Activated CD4-positive, alpha-beta T cell treated with anti-CD3 and anti-CD28 coated beads, Interleukin-2, amount 50 U/mL, for 1 hour (primary cell): ENCODE data around the gene RPL3.
"Not testable (repeated sequence)": the region's sequence is repeated elsewhere in the genome, so short reads cannot be mapped to it uniquely, and the experiment has no call there.

ENCODE experiments used
- DNase-seq: peaks from one replicate; pipeline ENCODE4 v3.0.0-alpha.2; 2020

Gene RPL3

DNA sequence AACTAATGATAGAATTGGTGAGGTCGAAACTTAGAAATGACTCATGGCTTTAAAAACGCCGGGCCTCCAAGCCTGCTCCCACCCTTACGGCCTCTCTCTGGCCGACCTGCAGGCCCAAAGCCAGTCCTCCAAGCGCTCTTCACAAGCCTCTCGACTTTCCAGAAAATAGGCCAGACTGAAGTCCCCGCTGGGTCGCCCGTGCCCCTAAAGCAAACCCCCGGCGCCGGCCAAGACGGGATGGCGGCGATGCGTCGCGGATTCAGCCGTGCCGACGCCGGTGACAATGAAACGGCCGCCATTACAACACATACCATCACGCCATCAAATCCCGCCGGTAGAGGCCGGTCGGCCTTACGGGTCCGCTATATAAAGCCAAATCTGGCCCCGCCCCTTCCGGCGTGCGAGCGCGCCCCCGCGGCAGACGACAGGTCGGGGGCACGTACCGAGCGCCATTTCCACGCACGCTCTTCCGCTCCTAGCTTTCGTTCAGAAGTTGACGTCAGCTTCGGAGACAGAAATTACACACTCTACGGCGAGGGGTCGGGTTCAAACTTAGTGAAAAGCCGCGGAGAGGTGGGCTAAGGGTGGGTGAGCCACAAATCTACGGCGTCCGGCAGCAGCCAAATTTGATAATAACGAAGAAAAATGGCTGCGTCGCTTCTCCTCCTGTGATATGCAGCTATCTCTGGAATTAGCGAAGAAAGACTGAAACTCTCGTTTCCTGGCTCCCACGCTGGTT lies at the start of gene RPL3:
TSS of gene RPL3 (minus strand) at position 340 of the 739 bp plus-strand sequence. CDS start at position 314, 26 bp downstream.
- peak; percentile 98 for DNase-seq

DNA sequence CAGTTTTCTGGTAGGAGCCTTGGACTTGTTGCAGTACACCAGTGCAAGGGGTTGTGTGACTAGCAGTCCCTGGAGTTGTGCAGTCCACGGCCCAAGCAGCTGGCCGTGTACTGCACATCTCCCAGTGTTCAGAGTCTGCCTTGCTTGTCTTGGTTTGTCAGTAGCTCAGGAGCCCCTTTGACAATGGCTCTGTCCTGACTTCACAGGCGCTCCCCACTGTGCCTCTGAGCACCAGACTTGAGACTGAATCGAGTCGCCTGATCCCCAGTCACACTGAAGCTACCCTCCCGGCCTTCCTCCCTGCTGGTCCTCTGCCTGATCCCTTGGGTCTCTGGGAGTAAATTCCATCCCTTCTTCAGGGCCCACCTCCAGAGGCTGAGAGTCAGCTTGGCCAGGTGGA lies 49.8 kb upstream of the RPL3 start:
- no peak for DNase-seq

DNA sequence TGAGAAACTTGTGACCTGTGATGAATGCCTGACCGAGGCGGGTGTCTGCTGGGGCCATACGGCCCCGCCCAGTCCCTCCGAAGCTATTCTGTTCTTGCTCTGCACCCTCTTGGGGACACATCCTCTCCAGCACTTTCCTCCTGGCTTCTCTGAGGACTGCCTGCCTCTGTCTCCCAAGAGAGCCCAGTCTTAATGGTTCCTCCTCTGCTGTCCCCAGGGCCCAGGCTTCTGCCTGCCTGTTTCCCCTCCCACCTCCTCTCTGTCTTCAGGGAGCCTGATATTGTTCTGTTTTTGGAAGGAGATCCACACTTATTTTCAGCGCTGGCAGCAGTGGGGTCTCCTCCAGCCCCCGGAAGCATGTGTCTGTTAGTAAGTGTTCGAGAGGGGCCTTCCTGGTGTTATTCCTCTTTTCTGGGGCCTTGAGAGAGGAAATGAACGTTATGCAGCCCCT lies 49.1 kb upstream of the RPL3 start:
- no peak for DNase-seq

DNA sequence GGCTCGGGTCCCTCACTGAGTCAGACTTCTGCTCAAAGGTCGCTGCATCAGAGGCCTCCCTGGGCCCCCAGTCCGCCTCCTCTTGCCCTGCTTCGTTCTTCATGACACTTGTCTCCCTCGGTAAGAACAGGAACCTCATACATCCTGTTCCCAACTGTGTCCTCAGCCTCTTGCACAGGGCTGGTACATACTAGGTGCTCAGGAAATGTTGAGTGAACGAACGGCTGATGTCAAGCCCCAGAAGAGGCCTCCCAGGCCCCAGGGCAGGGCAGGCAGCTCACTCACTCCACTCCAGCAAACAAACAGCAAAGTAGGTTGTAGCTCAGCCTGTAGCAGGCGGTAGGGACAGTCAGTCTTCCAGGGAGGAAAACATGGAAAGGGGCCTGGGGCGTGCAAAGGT lies 47.6 kb upstream of the RPL3 start:
- no peak for DNase-seq

DNA sequence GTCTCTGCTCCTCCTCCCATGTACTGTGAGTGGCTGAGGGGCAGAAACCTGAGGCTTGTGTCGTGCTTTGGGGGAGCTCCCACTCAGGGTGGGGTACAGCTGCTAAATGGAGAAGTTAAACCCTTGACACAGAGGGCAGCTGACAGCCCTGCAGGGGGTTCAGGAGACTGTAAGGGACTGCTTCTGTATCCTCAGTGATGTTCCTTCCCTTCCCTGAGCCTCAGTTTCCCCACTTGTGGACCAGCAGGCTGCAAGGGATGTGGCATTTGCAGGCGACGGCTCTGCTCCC lies 46.0 kb upstream of the RPL3 start:
- no peak for DNase-seq

DNA sequence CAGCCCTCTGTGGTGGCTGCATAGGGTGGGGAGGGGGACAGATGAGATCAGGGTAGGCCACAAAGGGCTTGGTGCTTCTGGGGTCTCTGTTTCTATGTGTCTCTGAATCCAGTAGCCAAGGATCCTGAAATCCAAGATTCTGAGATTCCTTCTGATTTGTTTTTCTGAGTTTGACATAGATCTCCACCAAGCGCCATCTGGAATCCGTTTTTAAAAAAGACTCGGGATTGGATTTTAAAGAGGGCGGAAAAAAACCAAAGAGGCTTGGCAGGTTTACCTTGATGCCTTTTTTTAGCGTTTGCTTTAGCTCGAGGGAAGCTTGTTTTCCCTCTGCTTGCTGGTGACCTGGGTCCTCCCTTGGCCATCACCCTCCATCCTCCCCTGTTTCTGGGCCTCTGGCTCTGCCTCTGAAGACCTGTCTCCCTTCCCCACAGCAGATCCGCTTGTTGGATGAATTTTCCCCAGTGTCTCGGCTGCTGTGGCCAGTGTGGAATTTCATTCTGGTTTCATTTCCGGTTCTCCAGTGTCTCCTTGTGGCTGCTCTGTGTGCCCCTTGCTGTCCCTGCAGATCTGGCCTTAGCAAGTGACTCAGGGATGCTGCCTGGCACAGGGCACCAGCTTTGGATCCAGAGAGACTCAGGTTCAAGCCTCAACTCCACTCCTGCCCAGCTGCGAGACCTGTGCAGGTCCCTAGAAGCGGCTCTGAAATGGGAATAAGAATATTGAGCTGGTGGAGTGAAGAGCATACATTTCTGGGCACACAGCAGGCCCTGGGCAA lies 45.5 kb upstream of the RPL3 start:
- DNase-seq, result no peak

DNA sequence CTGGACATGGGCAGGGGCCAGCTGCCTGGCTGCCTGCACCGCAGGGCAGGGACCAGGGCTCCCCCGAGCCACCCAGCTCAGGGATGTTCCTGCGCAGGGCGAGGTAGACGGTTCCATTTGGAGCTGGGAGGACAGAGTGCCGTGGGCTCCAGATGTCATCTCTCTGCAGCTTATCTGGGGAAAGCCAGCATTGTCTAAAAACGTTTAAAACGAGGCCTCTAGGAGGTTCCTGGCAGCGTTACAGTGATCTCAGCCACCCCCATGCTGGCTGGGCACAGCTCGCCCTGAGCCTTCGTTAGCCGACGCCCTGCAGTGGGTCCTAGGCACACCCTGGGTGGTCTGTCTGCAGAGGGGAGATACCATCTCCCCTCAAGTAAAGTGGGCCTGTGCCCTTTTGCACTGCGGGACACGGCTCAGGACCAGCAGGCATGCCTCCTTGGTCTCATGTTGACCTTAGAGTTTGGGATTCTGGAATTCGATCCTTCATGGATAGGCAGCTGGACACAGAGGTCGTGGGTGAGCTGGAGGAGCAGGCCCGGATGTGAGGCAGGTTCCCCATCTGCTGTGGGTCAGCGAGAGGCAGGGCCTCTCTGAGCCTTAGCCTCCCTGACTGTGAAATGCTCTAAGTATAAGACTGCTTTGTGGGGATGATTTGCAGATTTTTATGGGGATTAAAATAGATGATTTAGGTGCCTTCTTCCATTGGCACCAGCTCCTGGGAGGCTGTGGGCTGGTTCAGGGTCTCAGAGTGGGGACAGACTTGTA lies 44.5 kb upstream of the RPL3 start:
- no peak for DNase-seq

DNA sequence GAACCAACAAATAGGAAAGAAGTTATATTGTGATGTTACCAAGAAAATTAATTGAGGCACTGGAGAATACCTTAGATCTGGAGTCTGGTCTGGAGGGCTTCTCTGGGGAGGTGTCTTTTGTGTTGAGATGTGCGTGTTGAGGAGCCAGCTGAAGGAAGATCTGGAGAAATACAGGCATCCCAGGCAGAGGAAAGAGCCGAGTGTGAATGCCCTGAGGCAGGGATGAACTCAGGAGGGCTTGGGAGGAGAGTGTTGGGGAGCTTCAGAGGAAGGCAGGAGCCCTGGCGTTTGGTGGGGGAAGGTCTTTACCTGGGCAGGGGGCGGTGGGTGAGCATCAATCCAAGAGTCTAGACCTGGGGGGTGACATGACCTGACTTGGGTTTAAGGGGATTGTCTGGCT lies 43.5 kb upstream of the RPL3 start:
- DNase-seq, result no peak

DNA sequence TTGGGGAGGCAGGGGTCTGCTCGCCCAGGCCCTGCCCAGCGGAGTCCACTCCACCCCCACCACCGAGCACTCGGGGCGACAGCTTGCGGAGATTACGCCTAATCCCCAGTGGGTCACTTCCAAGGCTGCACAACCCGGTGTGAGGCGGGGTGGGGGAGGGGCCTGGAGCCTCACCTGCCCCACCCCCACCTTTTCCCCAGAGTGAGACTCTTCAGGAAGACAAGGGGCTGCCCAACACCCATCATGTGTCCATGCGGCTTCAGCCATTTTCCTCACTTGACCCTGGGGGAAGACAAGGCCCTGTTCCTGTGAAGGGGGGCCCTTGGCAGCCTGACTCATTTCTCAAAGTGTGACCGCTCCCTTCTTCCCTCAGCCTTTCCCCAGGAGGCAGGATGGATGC lies 42.8 kb upstream of the RPL3 start:
- no peak for DNase-seq

DNA sequence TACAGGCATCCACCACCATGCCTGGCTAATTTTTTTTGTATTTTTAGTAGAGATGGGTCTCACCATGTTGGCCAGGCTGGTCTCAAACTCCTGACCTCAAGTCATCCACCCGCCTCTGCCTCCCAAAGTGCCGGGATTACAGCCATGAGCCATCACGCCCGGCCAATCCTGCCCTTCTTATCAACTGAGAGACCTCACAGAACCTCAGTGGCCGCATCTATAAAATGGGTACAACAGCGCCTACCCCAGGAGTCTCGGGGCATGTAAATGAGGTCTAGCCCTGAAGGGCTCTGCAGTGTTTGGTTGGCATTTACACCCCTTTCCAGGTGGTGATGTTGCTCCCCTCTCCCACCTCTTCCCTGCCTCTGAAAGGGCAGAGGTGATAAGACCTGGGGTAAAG lies 42.1 kb upstream of the RPL3 start:
- no peak for DNase-seq

DNA sequence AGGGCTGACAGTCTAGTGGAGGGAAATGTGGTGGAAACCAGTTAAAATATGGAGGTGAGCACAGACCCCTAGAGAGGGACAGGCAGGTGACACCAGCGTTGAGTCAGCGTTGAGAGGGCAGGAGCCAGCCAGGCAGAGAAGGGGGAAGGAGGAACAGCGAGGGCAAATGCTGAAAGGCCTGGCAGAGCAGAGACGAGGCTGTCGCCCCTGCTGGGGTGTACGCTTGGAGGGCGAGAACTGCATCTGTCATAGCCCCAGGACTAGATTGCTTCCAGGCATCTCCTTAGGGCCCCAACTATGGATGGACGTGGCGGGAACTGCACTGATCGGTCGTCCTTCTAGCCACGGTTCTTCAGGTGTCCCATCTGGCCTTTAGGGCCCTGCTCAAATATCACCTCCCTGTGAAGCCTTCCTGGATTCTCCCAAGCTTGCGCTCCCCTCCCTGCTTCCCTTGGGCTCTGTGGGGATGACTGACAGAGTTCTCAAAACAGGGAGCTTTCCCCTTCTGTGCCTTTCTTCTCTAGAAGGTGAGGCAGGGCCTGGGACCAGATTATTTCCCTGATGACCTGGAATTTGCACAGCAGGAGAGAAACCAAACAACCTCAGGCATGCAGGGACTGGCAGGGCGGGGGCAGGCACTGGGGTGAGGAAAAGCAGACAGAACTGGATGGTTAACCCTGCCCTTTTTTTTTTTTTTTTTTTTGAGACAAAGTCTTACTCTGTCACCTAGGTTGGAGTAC lies 41.4 kb upstream of the RPL3 start:
- no peak for DNase-seq

DNA sequence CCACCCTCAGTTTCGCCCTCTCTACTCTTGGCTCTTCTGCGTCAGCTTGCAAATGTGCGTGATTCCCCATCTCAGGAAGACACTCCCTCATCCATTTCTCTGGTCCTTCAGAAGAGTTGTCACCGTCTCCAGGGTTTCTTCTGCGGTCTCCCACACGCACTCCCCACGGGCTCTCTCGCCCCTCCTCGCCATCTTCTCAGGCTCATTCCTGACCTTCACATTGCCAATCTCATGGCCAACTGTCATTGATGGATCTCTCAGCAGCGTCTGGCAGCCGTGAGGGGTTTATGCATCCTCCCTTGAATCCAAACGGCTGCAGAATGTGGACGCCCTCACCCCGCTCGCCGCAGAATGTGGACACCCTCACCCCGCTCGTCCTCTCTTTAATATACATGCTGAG lies 40.8 kb upstream of the RPL3 start:
- DNase-seq, result no peak

DNA sequence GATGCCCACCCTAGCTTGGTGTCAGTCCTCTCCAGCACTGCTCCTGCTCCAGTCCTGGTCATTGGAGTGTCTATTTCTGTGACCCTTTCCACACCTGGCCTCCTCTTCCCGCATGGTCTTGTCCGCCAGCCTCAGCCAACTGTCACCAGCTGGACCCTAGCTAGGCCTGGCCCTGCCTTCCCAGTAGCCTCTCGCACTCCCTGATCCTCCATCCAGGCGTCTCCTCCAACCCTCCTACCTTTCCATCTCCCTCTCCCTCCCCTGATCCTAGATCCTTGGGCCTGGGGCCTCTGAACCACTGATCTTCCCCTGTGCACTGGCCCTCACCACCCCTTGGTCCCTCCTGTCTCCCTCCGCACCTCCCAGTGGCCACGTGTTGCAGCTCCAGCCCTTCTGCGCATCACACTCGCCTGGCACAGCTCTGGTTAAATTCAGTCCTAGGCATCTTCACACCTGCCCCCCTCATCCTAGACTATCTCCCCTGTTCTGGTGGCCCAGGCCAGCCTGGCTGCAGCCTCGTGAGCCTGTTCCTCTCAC lies 40.3 kb upstream of the RPL3 start:
- DNase-seq, result no peak

DNA sequence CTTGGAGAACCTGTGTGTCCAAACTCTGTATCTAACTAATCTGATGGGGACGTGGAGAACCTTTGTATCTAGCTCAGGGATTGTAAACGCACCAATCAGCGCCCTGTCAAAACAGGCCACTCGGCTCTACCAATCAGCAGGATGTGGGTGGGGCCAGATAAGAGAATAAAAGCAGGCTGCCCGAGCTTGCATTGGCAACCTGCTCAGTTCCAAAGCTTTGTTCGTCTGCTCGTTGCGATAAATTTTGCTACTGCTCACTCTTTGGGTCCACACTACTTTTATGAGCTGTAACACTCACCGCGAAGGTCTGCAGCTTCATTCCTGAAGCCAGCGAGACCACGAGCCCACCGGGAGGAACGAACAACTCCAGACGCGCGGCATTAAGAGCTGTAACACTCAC lies 38.8 kb upstream of the RPL3 start:
- DNase-seq, result not testable (repeated sequence)

DNA sequence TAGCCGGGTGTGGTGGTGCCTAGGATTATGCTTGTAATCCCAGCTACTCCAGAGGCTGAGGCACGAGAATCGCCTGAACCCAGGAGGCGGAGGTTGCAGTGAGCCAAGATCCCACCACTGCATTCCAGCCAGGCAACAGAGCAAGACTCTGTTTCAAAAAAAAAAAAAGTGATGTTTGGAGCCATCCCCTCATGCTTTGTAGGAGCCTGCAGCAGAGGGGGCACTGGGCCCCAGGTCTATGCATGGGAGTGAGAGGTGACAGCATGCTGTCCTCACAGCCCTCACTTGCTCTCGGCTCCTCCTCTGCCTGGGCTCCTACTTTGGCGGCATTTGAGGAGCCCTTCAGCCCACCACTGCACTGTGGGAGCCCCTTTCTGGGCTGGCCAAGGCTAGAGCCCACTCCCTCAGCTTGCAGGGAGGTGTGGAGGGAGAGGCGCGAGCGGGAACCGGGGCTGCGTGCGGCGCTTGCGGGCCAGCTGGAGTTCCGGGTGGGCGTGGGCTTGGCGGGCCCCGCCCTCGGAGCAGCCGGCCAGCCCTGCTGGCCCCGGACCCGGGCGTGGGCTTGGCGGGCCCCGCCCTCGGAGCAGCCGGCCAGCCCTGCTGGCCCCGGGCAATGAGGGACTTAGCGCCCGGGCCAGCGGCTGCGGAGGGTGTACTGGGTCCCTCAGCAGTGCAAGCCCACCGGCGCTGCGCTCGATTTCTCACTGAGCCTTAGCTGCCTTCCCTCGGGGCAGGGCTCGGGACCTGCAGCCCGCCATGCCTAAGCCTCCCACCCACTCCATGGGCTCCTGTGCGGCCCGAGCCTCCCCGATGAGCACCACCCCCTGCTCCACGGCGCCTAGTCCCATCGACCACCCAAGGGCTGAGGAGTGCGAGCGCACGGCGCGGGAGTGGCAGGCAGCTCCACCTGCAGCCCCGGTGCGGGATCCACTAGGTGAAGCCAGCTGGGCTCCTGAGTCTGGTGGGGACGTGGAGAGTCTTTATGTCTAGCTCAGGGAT lies 38.0 kb upstream of the RPL3 start:
- not testable (repeated sequence) for DNase-seq

DNA sequence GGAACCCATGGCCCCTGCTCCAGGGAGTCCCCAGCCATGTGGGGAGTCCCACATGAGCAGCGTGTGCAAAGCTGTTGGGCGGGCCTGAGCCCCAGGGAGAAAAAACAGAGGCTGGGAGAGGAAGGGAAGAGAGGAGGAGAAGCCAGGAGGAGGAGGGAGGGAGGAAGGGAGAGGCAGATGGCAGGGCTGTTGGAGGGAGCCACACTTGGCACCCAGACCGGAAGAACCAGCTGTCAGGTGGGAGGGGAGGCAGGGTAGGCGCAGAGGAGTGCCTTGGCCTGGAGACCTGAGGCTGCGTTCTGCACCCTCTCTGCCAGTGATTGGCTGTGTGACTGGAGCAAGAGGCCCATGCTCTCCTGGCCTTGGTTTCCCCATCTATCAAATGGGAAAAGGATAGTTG lies 37.0 kb upstream of the RPL3 start:
- DNase-seq, result no peak

DNA sequence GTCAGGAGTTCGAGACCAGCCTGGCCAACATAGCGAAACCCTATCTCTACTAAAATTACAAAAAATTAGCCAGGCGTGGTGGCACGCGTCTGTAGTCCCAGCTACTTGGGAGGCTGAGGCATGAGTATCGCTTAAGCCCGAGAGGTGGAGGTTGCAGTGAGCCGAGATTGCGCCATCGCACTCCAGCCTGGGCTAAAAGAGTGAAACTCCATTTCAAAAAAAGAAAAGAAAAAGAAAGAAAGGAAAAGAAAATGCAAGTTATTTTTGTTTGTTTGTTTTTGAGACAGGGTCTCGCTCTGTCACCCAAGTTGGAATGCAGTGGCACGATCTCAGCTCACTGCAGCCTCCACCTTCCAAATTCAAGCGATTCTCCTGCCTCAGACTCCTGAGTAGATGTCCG lies 36.4 kb upstream of the RPL3 start:
- not testable (repeated sequence) for DNase-seq

DNA sequence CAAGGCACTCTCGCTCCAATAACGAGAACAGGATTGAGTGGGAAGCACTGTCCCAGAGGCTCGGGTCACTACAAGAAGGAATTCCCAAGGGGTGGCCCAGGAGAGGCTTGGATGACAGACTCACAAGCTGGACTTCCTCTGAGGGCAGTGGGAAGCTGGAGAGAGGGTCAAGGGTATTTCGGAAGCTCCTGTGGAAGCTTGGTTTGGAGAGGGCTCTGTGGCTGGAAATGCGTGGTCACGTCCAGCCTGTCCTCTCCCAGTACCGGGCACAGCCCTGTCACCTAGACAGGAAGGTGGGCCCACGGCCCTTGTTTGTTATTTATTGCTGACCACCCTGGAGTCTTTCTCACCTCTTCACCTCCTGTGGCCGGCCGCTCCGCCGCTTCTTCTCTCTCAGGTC lies 35.7 kb upstream of the RPL3 start:
- no peak for DNase-seq

DNA sequence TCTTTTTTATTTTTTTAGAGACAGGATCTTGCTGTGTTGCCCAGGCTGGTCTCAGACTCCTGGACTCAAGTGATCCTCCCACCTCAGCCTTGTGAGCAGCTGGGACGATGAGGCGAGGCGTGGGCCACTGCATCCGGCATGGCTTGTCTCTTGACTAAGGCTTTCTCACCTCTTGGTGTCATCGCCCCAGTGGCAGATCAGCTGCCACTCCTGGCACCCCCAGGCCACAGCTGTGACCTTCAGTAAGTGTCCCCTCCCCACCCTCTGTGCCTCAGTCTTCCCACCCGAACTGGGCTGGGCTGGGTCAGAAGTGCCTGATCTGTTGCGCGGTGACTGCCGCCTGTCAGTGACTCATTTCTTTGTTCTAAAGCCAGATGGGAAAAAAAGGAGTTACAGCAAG lies 33.9 kb upstream of the RPL3 start:
- no peak for DNase-seq

DNA sequence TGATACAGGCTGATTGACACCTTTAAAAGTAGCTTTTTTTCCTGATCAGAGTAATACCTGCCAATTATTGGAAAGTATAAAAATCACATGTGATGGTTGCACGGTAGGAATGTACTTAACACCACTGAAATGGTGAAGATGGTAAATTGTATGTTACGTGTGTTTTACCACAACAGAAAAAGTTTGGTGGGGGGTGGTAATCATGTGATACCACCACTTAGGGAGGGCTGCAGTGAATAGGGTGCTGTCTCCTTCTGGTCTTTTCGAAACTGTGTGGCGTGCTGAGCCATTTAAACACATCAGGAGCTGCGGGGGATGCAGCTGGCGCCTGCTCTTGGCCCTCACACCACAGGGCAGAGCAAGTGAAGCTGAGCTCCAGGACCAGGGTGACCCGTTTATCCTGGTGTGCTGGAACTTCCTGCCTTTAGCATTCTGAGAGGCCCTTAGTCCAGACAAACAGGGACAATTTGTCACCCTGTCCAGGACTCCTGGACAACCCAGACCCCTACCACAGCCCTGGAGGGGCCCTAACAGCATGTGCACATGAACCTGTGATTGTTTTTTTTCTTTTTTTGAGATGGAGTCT lies 33.0 kb upstream of the RPL3 start:
- no peak for DNase-seq

DNA sequence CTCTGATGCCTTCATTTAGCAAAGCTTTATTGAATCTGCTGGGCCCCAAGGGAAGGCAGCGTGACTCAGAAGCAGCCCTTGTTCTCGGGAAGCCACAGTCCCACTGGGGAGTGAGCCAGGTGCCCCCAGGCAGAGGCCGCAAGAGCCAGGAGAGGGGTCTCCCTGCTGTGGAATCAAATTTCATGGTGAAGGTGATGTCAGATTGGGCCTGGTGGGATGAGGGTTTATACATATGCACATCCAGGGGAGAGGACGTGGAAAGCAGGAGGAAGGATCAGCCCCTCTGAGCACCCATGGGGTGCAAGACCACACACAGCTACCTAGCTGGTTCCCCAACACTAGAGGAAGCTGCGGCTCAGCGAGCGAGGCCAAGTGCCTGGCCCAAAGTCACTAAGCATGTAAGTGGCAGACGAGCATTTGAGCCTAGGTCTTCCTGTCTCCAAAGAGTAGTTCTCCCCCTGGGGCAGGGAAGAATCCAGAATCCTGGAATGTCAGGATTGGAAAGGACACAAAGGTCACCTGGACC lies 32.3 kb upstream of the RPL3 start:
- DNase-seq, result no peak
